Muscle layer of duodenum (tissue), 2 donors: ENCODE results near the gene PRDM5.
A peak's percentile ranks its signal among the peaks of the same experiment; 100 is the strongest.

Experiments used
- H3K27ac ChIP-seq: one replicate; pipeline ENCODE4 v1.7.0; 2013; ENCODE audit warnings: mild to moderate bottlenecking, low read length
- H3K27me3 ChIP-seq: one replicate; pipeline ENCODE4 v1.7.0; 2013; ENCODE audit warnings: low read depth, mild to moderate bottlenecking, control low read depth, low read length
- H3K36me3 ChIP-seq, 2 donors: one replicate each; pipeline ENCODE4 v1.7.0; 2013; ENCODE audit warnings: low read length in 2 of 2, control low read depth in 1 of 2, mild to moderate bottlenecking in 1 of 2; ENCODE audit not compliant: insufficient read depth in 2 of 2, control insufficient read depth in 1 of 2
- H3K4me1 ChIP-seq, 2 donors: one replicate each; pipeline ENCODE4 v1.7.0; 2013; ENCODE audit warnings: low read length in 2 of 2, mild to moderate bottlenecking in 2 of 2, control low read depth in 1 of 2, moderate library complexity in 1 of 2; ENCODE audit not compliant: insufficient read depth in 2 of 2, control insufficient read depth in 1 of 2
- H3K4me3 ChIP-seq, 2 donors: one replicate each; pipeline ENCODE4 v1.7.0; 2013; ENCODE audit warnings: low read length in 2 of 2, low read depth in 1 of 2, mild to moderate bottlenecking in 1 of 2
- H3K9me3 ChIP-seq, 2 donors: one replicate each; pipeline ENCODE4 v1.7.0; 2013; ENCODE audit warnings: low read length in 2 of 2, control low read depth in 1 of 2, mild to moderate bottlenecking in 1 of 2; ENCODE audit not compliant: control insufficient read depth in 1 of 2
- donor health status: healthy.

PRDM5 gene

GRCh38 chr4:120922381-120923206 lies at the start of gene PRDM5:
Gene PRDM5, minus strand, starts transcription at chr4:120922726. Its CDS starts 118 bp downstream, at chr4:120922608.
- Histone ChIP-seq H3K4me3 (peak within 1 kb of the TSS; percentile 73 to 75), H3K4me1 (peaks cover 3 to 30% of the 10 kb centered on the region in 2 donors), H3K27ac (peak within 1 kb of the TSS; percentile 88), H3K27me3 (no peaks in the 10 kb centered on the region), H3K9me3 (no peaks in the 10 kb centered on the region), H3K36me3 (no peaks in the 10 kb centered on the region)

GRCh38 chr4:120971884-120972283 lies 49.4 kb upstream of the PRDM5 start:
- H3K9me3 ChIP-seq = no peaks in the 10 kb centered on the region
- H3K4me1 ChIP-seq = no peaks in the 10 kb centered on the region
- no peak overlapping the region for H3K27ac ChIP-seq
- no peak overlapping the region for H3K4me3 ChIP-seq
- H3K36me3 ChIP-seq = no peaks in the 10 kb centered on the region
- H3K27me3 ChIP-seq = no peaks in the 10 kb centered on the region

- no peak overlapping the region for H3K27ac ChIP-seq
- no peaks in the 10 kb centered on the region for H3K9me3 ChIP-seq
- no peak overlapping the region for H3K4me3 ChIP-seq
- no peaks in the 10 kb centered on the region for H3K27me3 ChIP-seq
- H3K36me3 ChIP-seq = no peaks in the 10 kb centered on the region
- no peaks in the 10 kb centered on the region for H3K4me1 ChIP-seq
These were observed 43.4 kb upstream of the PRDM5 start for GRCh38 chr4:120965938-120966337.

GRCh38 chr4:120964596-120964995 lies 42.1 kb upstream of the PRDM5 start:
- Histone ChIP-seq H3K27ac (no peak overlapping the region), H3K36me3 (no peaks in the 10 kb centered on the region), H3K4me1 (no peaks in the 10 kb centered on the region), H3K27me3 (no peaks in the 10 kb centered on the region), H3K9me3 (no peaks in the 10 kb centered on the region), H3K4me3 (no peak overlapping the region)

- Histone ChIP-seq H3K4me1 (no peaks in the 10 kb centered on the region), H3K27me3 (no peaks in the 10 kb centered on the region), H3K27ac (no peak overlapping the region), H3K9me3 (no peaks in the 10 kb centered on the region), H3K4me3 (no peak overlapping the region), H3K36me3 (no peaks in the 10 kb centered on the region)
These were observed 40.9 kb upstream of the PRDM5 start for GRCh38 chr4:120963449-120963848.

GRCh38 chr4:120960656-120961267 lies 38.2 kb upstream of the PRDM5 start:
- Histone ChIP-seq H3K36me3 (no peaks in the 10 kb centered on the region), H3K27me3 (no peaks in the 10 kb centered on the region), H3K9me3 (no peaks in the 10 kb centered on the region), H3K27ac (no peak overlapping the region), H3K4me1 (no peaks in the 10 kb centered on the region), H3K4me3 (no peak overlapping the region)

GRCh38 chr4:120948382-120948781 lies 25.9 kb upstream of the PRDM5 start:
- no peaks in the 10 kb centered on the region for H3K36me3 ChIP-seq
- H3K4me1 ChIP-seq = no peaks in the 10 kb centered on the region
- no peaks in the 10 kb centered on the region for H3K27me3 ChIP-seq
- H3K4me3 ChIP-seq = no peak overlapping the region
- no peak overlapping the region for H3K27ac ChIP-seq
- peaks cover 0 to 7% of the 10 kb centered on the region in 2 donors for H3K9me3 ChIP-seq

GRCh38 chr4:120942776-120943175 lies 20.2 kb upstream of the PRDM5 start:
- no peaks in the 10 kb centered on the region for H3K36me3 ChIP-seq
- no peaks in the 10 kb centered on the region for H3K9me3 ChIP-seq

GRCh38 chr4:120940547-120940946 lies 18.0 kb upstream of the PRDM5 start:
- Histone ChIP-seq H3K4me3 (no peak overlapping the region), H3K27me3 (no peaks in the 10 kb centered on the region), H3K4me1 (no peaks in the 10 kb centered on the region), H3K9me3 (no peaks in the 10 kb centered on the region), H3K27ac (no peak overlapping the region), H3K36me3 (no peaks in the 10 kb centered on the region)

More at GRCh38 chr4:120942776-120943175, 20.2 kb upstream of the PRDM5 start:
- Histone ChIP-seq H3K4me3 (no peak overlapping the region), H3K4me1 (no peaks in the 10 kb centered on the region), H3K27me3 (no peaks in the 10 kb centered on the region), H3K27ac (no peak overlapping the region)

- Histone ChIP-seq H3K4me1 (no peaks in the 10 kb centered on the region), H3K27ac (no peak overlapping the region), H3K27me3 (no peaks in the 10 kb centered on the region), H3K9me3 (no peaks in the 10 kb centered on the region), H3K36me3 (no peaks in the 10 kb centered on the region), H3K4me3 (no peak overlapping the region)
These were observed 17.2 kb upstream of the PRDM5 start for GRCh38 chr4:120939693-120940092.

GRCh38 chr4:120929847-120930246 lies 7.3 kb upstream of the PRDM5 start:
- no peak overlapping the region for H3K27ac ChIP-seq
- H3K4me3 ChIP-seq = no peak overlapping the region
- H3K36me3 ChIP-seq = no peaks in the 10 kb centered on the region
- no peaks in the 10 kb centered on the region for H3K9me3 ChIP-seq
- no peaks in the 10 kb centered on the region for H3K4me1 ChIP-seq
- no peaks in the 10 kb centered on the region for H3K27me3 ChIP-seq
